Lower lobe of right lung (tissue), 2 donors: Measurements from ENCODE around the gene LTBP1. TPM values are rescaled to one million over a fixed set of nuclear protein-coding genes. Genes with fewer than 3 reads are reported as not detected.

Source experiments
- ATAC-seq, 2 donors: fragments of 200-7000 bp; cut with Tn5 transposase; one replicate each; pipeline ENCODE4 v1.9.1; 2020 to 2022; ENCODE audit warnings: mild to moderate bottlenecking in 2 of 2, moderate library complexity in 2 of 2
- DNase-seq: peaks from one replicate; pipeline ENCODE4 v3.0.0-alpha.2; 2020
- H3K27ac ChIP-seq: fragments of 200-600 bp; one replicate; pipeline ENCODE4 v1.8.0; 2022
- H3K27me3 ChIP-seq: fragments of 200-600 bp; one replicate; pipeline ENCODE4 v1.8.0; 2022; ENCODE audit warnings: low read depth
- H3K36me3 ChIP-seq: fragments of 200-600 bp; one replicate; pipeline ENCODE4 v1.8.0; 2022; ENCODE audit warnings: mild to moderate bottlenecking
- H3K4me1 ChIP-seq: fragments of 200-600 bp; one replicate; pipeline ENCODE4 v1.8.0; 2022
- H3K4me3 ChIP-seq: fragments of 200-600 bp; one replicate; pipeline ENCODE4 v1.8.0; 2022; ENCODE audit warnings: mild to moderate bottlenecking
- H3K9me3 ChIP-seq: fragments of 200-600 bp; one replicate; pipeline ENCODE4 v1.8.0; 2022
- intact Hi-C: fragments of 100-400 bp; cut with DNase I; formaldehyde crosslinking; loops from one replicate; pipeline ENCODE4 v1.11.0; 2022
- total RNA-seq: library from RNA; stranded (reverse); fragmentation: NEBNext Ultra II Directional; extraction: Animal tissue kit (Norgen Biotek cat#: 25700); gene quantifications from one replicate; pipeline ENCODE4 v1.2.1, GENCODE V29; 2021
- TF ChIP-seq, protein P1 (sequence below): fragments of 200-600 bp; IDR thresholded peaks from one replicate; pipeline ENCODE4 v1.8.0; 2022; ENCODE audit warnings: antibody characterized with exemption, mild to moderate bottlenecking
- donor health status: DM: no; HTN: yes; CAD: no; lungs with severe emphysema.

Gene LTBP1
- total RNA-seq, 1 donor from 2014 or later = 34.7 TPM

GRCh38 chr2:33121925-33122324 lies 175.2 kb downstream of the LTBP1 start:
- H3K4me1 ChIP-seq = no peaks in the 10 kb centered on the region
- H3K9me3 ChIP-seq = no peaks in the 10 kb centered on the region
- ATAC-seq = no peak
- H3K4me3 ChIP-seq = no peak overlapping the region
- no peak for DNase-seq
- no peak overlapping the region for H3K27ac ChIP-seq
- intact Hi-C loops = no loop called here
- H3K27me3 ChIP-seq = no peaks in the 10 kb centered on the region
- no peaks in the 10 kb centered on the region for H3K36me3 ChIP-seq
- TF ChIP-seq, protein P1, sequence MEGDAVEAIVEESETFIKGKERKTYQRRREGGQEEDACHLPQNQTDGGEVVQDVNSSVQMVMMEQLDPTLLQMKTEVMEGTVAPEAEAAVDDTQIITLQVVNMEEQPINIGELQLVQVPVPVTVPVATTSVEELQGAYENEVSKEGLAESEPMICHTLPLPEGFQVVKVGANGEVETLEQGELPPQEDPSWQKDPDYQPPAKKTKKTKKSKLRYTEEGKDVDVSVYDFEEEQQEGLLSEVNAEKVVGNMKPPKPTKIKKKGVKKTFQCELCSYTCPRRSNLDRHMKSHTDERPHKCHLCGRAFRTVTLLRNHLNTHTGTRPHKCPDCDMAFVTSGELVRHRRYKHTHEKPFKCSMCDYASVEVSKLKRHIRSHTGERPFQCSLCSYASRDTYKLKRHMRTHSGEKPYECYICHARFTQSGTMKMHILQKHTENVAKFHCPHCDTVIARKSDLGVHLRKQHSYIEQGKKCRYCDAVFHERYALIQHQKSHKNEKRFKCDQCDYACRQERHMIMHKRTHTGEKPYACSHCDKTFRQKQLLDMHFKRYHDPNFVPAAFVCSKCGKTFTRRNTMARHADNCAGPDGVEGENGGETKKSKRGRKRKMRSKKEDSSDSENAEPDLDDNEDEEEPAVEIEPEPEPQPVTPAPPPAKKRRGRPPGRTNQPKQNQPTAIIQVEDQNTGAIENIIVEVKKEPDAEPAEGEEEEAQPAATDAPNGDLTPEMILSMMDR = no peak

GRCh38 chr2:33122726-33123125 lies 176.0 kb downstream of the LTBP1 start:
- Histone ChIP-seq H3K4me1 (no peaks in the 10 kb centered on the region), H3K27ac (no peak overlapping the region), H3K27me3 (no peaks in the 10 kb centered on the region), H3K36me3 (no peaks in the 10 kb centered on the region), H3K9me3 (no peaks in the 10 kb centered on the region), H3K4me3 (no peak overlapping the region)
- TF ChIP-seq, protein P1 = no peak
- DNase-seq = no peak
- ATAC-seq = no peak
- intact Hi-C loops = no loop called here

- TF ChIP-seq, protein P1 = no peak
- Histone ChIP-seq H3K4me3 (no peak overlapping the region), H3K27me3 (no peaks in the 10 kb centered on the region), H3K27ac (no peak overlapping the region), H3K4me1 (no peaks in the 10 kb centered on the region), H3K9me3 (no peaks in the 10 kb centered on the region), H3K36me3 (no peaks in the 10 kb centered on the region)
- DNase-seq (no peak), ATAC-seq (no peak)
- intact Hi-C loops = no loop called here
These were observed 176.5 kb downstream of the LTBP1 start for GRCh38 chr2:33123216-33123615.

DNA sequence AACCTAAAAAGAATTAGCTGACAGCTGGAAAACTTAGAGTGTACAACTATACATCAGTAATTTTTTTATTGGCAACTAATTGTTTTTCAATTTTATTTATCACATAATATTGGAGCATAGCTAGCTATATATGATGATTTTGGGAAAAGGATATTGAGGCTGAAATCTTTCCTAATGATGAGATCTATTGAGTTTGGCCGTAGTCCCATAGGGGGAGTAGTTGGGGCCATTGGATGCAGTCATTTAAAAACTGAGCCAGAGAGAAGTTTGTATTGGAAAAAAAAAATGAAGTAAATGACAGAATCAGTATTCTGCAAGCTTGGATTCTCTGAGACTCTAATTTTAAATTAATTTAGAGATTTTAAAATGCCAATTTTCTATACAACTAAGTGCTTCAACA lies 179.8 kb downstream of the LTBP1 start:
- TF ChIP-seq, protein P1 = no peak
- H3K9me3 ChIP-seq = no peaks in the 10 kb centered on the region
- intact Hi-C loops = no loop called here
- no peak overlapping the region for H3K27ac ChIP-seq
- H3K36me3 ChIP-seq = no peaks in the 10 kb centered on the region
- H3K4me1 ChIP-seq = no peaks in the 10 kb centered on the region
- no peak for ATAC-seq
- H3K4me3 ChIP-seq = no peak overlapping the region
- no peaks in the 10 kb centered on the region for H3K27me3 ChIP-seq
- DNase-seq = no peak

DNA sequence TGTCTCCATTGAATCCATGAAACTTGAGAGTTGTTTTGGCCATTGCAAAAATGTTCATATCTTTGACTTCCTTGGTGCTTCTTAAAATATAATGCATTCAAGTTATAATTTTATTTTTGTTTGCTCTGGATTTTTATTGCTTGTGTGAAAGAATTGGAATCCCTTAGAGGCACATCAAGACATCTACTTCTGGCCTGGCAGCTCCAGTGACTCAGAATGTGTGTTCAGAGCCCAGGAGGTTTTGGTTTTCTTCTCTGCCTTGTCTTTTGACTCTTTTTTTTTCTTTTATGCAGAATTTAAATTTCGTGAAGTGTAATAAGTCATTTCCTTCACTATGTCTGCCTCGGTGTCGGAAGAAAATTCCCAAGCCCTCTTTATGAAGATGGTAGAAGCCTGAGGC lies 180.2 kb downstream of the LTBP1 start:
- Histone ChIP-seq H3K27ac (no peak overlapping the region), H3K4me1 (no peaks in the 10 kb centered on the region), H3K4me3 (no peak overlapping the region), H3K9me3 (no peaks in the 10 kb centered on the region), H3K36me3 (no peaks in the 10 kb centered on the region), H3K27me3 (no peaks in the 10 kb centered on the region)
- ATAC-seq = no peak
- no peak for DNase-seq
- TF ChIP-seq, protein P1 = no peak
- intact Hi-C loops = no loop called here
